ENCODE data around the gene LBP. TPM values are rescaled to one million over a fixed set of nuclear protein-coding genes. Genes with fewer than 3 reads are reported as not detected.

Gene LBP
- total and polyA plus RNA-seq, 10 of the 15 experiments (the other 5 are each of a cell fraction or from before 2014, with no cell fraction given), result 0.04 to 0.10 TPM; not detected in 8

- DNase-seq (ENCODE audit: low read depth, low spot score) (no peak), FAIRE-seq (no peak), ATAC-seq (no peak; the same call in none of the 3 replicates)
- no peaks in the 10 kb centered on the region for H3K79me2 ChIP-seq (ENCODE audit: control insufficient read depth, insufficient read depth, low read length)
- TF ChIP-seq RBBP5 (conservative IDR thresholded peaks at IDR 0.05), result no peak
- no peak for TF ChIP-seq IRF5 (IDR thresholded peaks at IDR 0.05; ENCODE audit: borderline replicate concordance)
- TF ChIP-seq IKZF1 (conservative IDR thresholded peaks at IDR 0.05), result peak; percentile 30; the same call in 1 of the 2 replicates
- TF ChIP-seq IRF4 (IDR thresholded peaks at IDR 0.05; ENCODE audit: low read depth, low read length), result 0 out of 2 replicates have a peak, but pooled peaks have one; percentile 32
- TF ChIP-seq NRF1 (conservative IDR thresholded peaks at IDR 0.05; ENCODE audit: low read depth, low read length), result no peak
- TF ChIP-seq IKZF2 (IDR thresholded peaks at IDR 0.05), result peak; percentile 47 to 48; a peak in 1 of 4 replicates
- TF ChIP-seq SIN3A (IDR thresholded peaks at IDR 0.05; ENCODE audit: low read depth, low read length), result no peak
- TF ChIP-seq TCF3 (IDR thresholded peaks at IDR 0.05; ENCODE audit: borderline replicate concordance, insufficient read depth, low read depth, low read length), result no peak
- no peak for TF ChIP-seq RELB (IDR thresholded peaks at IDR 0.05; ENCODE audit: low read depth)
- peak; percentile 78; the same call in 1 of the 2 replicates for TF ChIP-seq SPI1 (IDR thresholded peaks at IDR 0.05; ENCODE audit: borderline replicate concordance, insufficient read depth, low read depth, low read length)
- no peak for TF ChIP-seq ZSCAN29 (IDR thresholded peaks at IDR 0.05)
- TF ChIP-seq TAF1 (IDR thresholded peaks at IDR 0.05; ENCODE audit: borderline replicate concordance, low read depth, low read length), result no peak
- ChIA-PET RAD21 (ENCODE audit: unreplicated experiment) (no interaction called here), CTCF (interaction anchor here (1.2 kb wide), 1 partner anchor 298 kb away, joined by 3 read pairs; no protein-coding TSS in a partner anchor), POLR2A (no interaction called here), SMC1A (ENCODE audit: uncharacterized antibody, unreplicated experiment) (no interaction called here)
- H3K27ac ChIP-seq (ENCODE audit: control insufficient read depth, insufficient read depth), result no peak overlapping the region
- BruUV-seq (replicated peaks), result no TSS peak
- H3K36me3 ChIP-seq (ENCODE audit: control insufficient read depth in 2 of 2, insufficient read depth in 2 of 2, low read length in 1 of 2), result no peaks in the 10 kb centered on the region
- H3K4me3 ChIP-seq, result no peak overlapping the region
- no peak overlapping the region for H2AFZ ChIP-seq (ENCODE audit: control insufficient read depth, low read depth, low read length)
- H3K4me2 ChIP-seq (ENCODE audit: control insufficient read depth, insufficient read depth), result no peak overlapping the region
- in situ Hi-C loops (cut with MboI), result no loop called here
- H3K27me3 ChIP-seq (replicated peaks in 1 of 2; ENCODE audit: control insufficient read depth in 2 of 2, insufficient read depth in 2 of 2, low read length in 1 of 2), result no peaks in the 10 kb centered on the region
- intact Hi-C loops (cut with micrococcal nuclease; ENCODE audit: unreplicated experiment), result no loop called here
- no peaks in the 10 kb centered on the region for H4K20me1 ChIP-seq (ENCODE audit: control insufficient read depth, insufficient read depth)
- H3K4me1 ChIP-seq (ENCODE audit: control insufficient read depth, insufficient read depth, low read length), result no peaks in the 10 kb centered on the region
- no peak overlapping the region for H3K9ac ChIP-seq (ENCODE audit: control insufficient read depth, insufficient read depth, low read length)
- WGBS (ENCODE audit: insufficient coverage, insufficient replicate concordance, low lambda C conversion rate, missing lambda C conversion rate), result 80% methylated on average over 18 of the region's 18 CpGs
- no peaks in the 10 kb centered on the region for H3K9me3 ChIP-seq (replicated peaks; ENCODE audit: control insufficient read depth, insufficient read depth, low read length)
Measured at GRCh38 chr20:38355161-38356012, 9.1 kb downstream of the LBP start.

Measured in GM12878 (cell line).